Measurements from ENCODE around the gene EIF3A. TPM values are rescaled to one million over a fixed set of nuclear protein-coding genes. Genes with fewer than 3 reads are reported as not detected.

EIF3A gene
- total RNA-seq, 2 experiments from 2014 or later: 127 to 131 TPM

- Mint-ChIP-seq H3K4me1 (ENCODE audit: low read depth) (no peaks in the 10 kb centered on the region), H3K9me3 (no peaks in the 10 kb centered on the region), H3K27ac (no peak overlapping the region), H3K4me3 (no peak overlapping the region), H3K36me3 (ENCODE audit: low read depth) (no peaks in the 10 kb centered on the region), H3K27me3 (peaks cover 10% of the 10 kb centered on the region)
- ATAC-seq (no peak), DNase-seq (no peak)
- TF ChIP-seq CTCF (IDR thresholded peaks at IDR 0.05): no peak
- ChIA-PET POLR2A (no interaction called here), CTCF (interaction anchor here (1.8 kb wide), 1 partner anchor 8 kb away, joined by 4 read pairs; no protein-coding TSS in a partner anchor)
- intact Hi-C loops (cut with micrococcal nuclease): no loop called here
Observed at GRCh38 chr10:119001717-119002500, 78.7 kb downstream of the EIF3A start.

GRCh38 chr10:118998183-118998582 lies 82.4 kb downstream of the EIF3A start:
- ChIA-PET POLR2A (no interaction called here), CTCF (no interaction called here)
- peaks cover 5% of the 10 kb centered on the region for H3K27me3 Mint-ChIP-seq
- no peak overlapping the region for H3K27ac Mint-ChIP-seq
- no peak for ATAC-seq
- TF ChIP-seq CTCF (IDR thresholded peaks at IDR 0.05): no peak
- DNase-seq: no peak
- H3K4me3 Mint-ChIP-seq: no peak overlapping the region
- H3K9me3 Mint-ChIP-seq: no peaks in the 10 kb centered on the region
- no peaks in the 10 kb centered on the region for H3K4me1 Mint-ChIP-seq (ENCODE audit: low read depth)
- no peaks in the 10 kb centered on the region for H3K36me3 Mint-ChIP-seq (ENCODE audit: low read depth)
- intact Hi-C loops (cut with micrococcal nuclease): no loop called here

GRCh38 chr10:118997379-118997778 lies 83.2 kb downstream of the EIF3A start:
- no peak for ATAC-seq
- H3K9me3 Mint-ChIP-seq: no peaks in the 10 kb centered on the region
- ChIA-PET CTCF (no interaction called here), POLR2A (no interaction called here)
- intact Hi-C loops (cut with micrococcal nuclease): no loop called here
- no peaks in the 10 kb centered on the region for H3K36me3 Mint-ChIP-seq (ENCODE audit: low read depth)
- no peak for DNase-seq
- no peak overlapping the region for H3K27ac Mint-ChIP-seq
- no peak overlapping the region for H3K4me3 Mint-ChIP-seq
- peaks cover 9% of the 10 kb centered on the region for H3K27me3 Mint-ChIP-seq
- TF ChIP-seq CTCF (IDR thresholded peaks at IDR 0.05): no peak
- H3K4me1 Mint-ChIP-seq (ENCODE audit: low read depth): no peaks in the 10 kb centered on the region

- intact Hi-C loops (cut with micrococcal nuclease): no loop called here
- no peaks in the 10 kb centered on the region for H3K36me3 Mint-ChIP-seq (ENCODE audit: low read depth)
- DNase-seq: no peak
Observed at GRCh38 chr10:118995739-118996138, 84.9 kb downstream of the EIF3A start.

More at GRCh38 chr10:118995739-118996138, 84.9 kb downstream of the EIF3A start:
- Mint-ChIP-seq H3K27ac (no peak overlapping the region), H3K4me1 (ENCODE audit: low read depth) (no peaks in the 10 kb centered on the region), H3K4me3 (no peak overlapping the region), H3K9me3 (no peaks in the 10 kb centered on the region), H3K27me3 (peaks cover 7% of the 10 kb centered on the region)
- TF ChIP-seq CTCF (IDR thresholded peaks at IDR 0.05): no peak
- CTCF ChIA-PET: interaction anchor here (1.1 to 1.3 kb wide), 2 partner anchors 9 to 195 kb away, joined by 3 read pairs; no protein-coding TSS in a partner anchor
- ATAC-seq: no peak
- POLR2A ChIA-PET: no interaction called here
